GM12878 (cell line): ENCODE measurements around the gene CPNE4. TPM values are rescaled to one million over a fixed set of nuclear protein-coding genes. Genes with fewer than 3 reads are reported as not detected.
A peak's percentile ranks its signal among the peaks of the same experiment; 100 is the strongest.

Experiments used
- ATF2 ChIP-seq: IDR thresholded peaks from 2 replicates; pipeline ENCODE4 v1.6.1; 2012; ENCODE audit warnings: low read length, inconsistent platforms
- ATF3 ChIP-seq: IDR thresholded peaks from 2 replicates; pipeline ENCODE4 v1.6.1; 2011; ENCODE audit warnings: low read depth, mild to moderate bottlenecking, low read length, moderate library complexity, borderline replicate concordance; ENCODE audit errors: extremely low read depth
- BCLAF1 ChIP-seq: fragments of 450-650 bp; IDR thresholded peaks from 2 replicates; pipeline ENCODE4 v1.6.1; 2017; ENCODE audit warnings: antibody characterized with exemption, mild to moderate bottlenecking, moderate library complexity
- E2F8 ChIP-seq: fragments of 450-650 bp; IDR thresholded peaks from 2 replicates; pipeline ENCODE4 v1.6.1; 2018; ENCODE audit warnings: mild to moderate bottlenecking, low read depth, moderate library complexity; ENCODE audit not compliant: partially characterized antibody
- JUND ChIP-seq: IDR thresholded peaks from 2 replicates; pipeline ENCODE4 v1.6.1; 2012; ENCODE audit warnings: low read depth, mild to moderate bottlenecking, low read length, improper control_type of control experiment, moderate library complexity
- LARP7 ChIP-seq: fragments of 450-650 bp; IDR thresholded peaks from 2 replicates; pipeline ENCODE4 v1.6.1; 2017; ENCODE audit warnings: mild to moderate bottlenecking
- NFYA ChIP-seq: IDR thresholded peaks from 2 replicates; pipeline ENCODE4 v1.6.1; 2011; ENCODE audit warnings: low read depth, mild to moderate bottlenecking, low read length, improper control_type of control experiment, borderline replicate concordance
- NR2F1 ChIP-seq: fragments of 450-650 bp; conservative IDR thresholded peaks from 2 replicates; pipeline ENCODE4 v1.6.1; 2017; ENCODE audit warnings: mild to moderate bottlenecking
- NRF1 ChIP-seq: conservative IDR thresholded peaks from 2 replicates; pipeline ENCODE4 v1.6.1; 2011; ENCODE audit warnings: mild to moderate bottlenecking, low read depth, low read length, improper control_type of control experiment
- RELB ChIP-seq: fragments of 450-650 bp; IDR thresholded peaks from 2 replicates; pipeline ENCODE4 v1.6.1; 2017; ENCODE audit warnings: low read depth, mild to moderate bottlenecking, moderate library complexity
- SREBF1 ChIP-seq: IDR thresholded peaks from 2 replicates; pipeline ENCODE4 v1.6.1; 2012; ENCODE audit warnings: mild to moderate bottlenecking, low read length
- polyA plus RNA-seq, 11 experiments: library from polyadenylated mRNA; depleted of rRNA in 4 of 11; unstranded in 6 of 11; stranded (reverse) in 5 of 11; fragments of >200 nt; fragmentation: Nextera tagmentation in 4 of 11; fragmentation: Illumina TruSeq in 1 of 11; extraction: Ambion mirVana in 4 of 11; extraction: Trizol in 1 of 11; gene quantifications; 1 replicate in 1 of 11; 2 replicates in 10 of 11; pipeline versions ENCODE4 v1.2.1 to v1.2.3, GENCODE V29; 2011 to 2016; ENCODE audit warnings: inconsistent platforms in 2 of 11, missing spikeins in 2 of 11, low read depth in 1 of 11
- total RNA-seq, 4 experiments: library from RNA; depleted of rRNA in 3 of 4; stranded (reverse); fragments of >200 nt in 3 of 4; fragmentation: Illumina TruSeq in 1 of 4; extraction: Trizol in 1 of 4; gene quantifications; 2 replicates each; pipeline versions ENCODE4 v1.2.1 to v1.2.3, GENCODE V29; 2013 to 2021

CPNE4 gene
- total and polyA plus RNA-seq, 10 of the 15 experiments (the other 5 are each of a cell fraction or from before 2014, with no cell fraction given), result 0.17 to 1.9 (median 0.48) TPM; not detected in 1

- TF ChIP-seq BCLAF1 (no peak), NRF1 (no peak), JUND (no peak), RELB (peak; percentile 41; the same call in 1 of the 2 replicates), E2F8 (no peak), SREBF1 (no peak), NFYA (no peak), LARP7 (no peak), NR2F1 (0 out of 2 replicates have a peak, but pooled peaks have one; percentile 25), ATF3 (no peak), ATF2 (no peak)
Measured at GRCh38 chr3:131786386-131786785, 248.4 kb downstream of the CPNE4 start (continued).
